UCSD-AML1 (cell line): ENCODE measurements around the gene DPF3.

Experiments
- DNase-seq: peaks from one replicate; lab custom pipeline; 2025; ENCODE audit not compliant: unreplicated experiment; lab: John Stamatoyannopoulos, UW

DPF3 gene

GRCh38 chr14:72744416-72745120, 149.3 kb downstream of the DPF3 start:
- no peak for DNase-seq

- DNase-seq = no peak
Measured at GRCh38 chr14:72743626-72744025, 150.3 kb downstream of the DPF3 start.

GRCh38 chr14:72742838-72743195, 151.1 kb downstream of the DPF3 start:
- DNase-seq = no peak

- DNase-seq = no peak
Measured at GRCh38 chr14:72742118-72742837, 151.6 kb downstream of the DPF3 start.

GRCh38 chr14:72741826-72742117, 152.1 kb downstream of the DPF3 start:
- no peak for DNase-seq

- no peak for DNase-seq
Measured at GRCh38 chr14:72740966-72741825, 152.7 kb downstream of the DPF3 start.

- no peak for DNase-seq
Measured at GRCh38 chr14:72740504-72740961, 153.4 kb downstream of the DPF3 start.

- DNase-seq = no peak
Measured at GRCh38 chr14:72739446-72740405, 154.2 kb downstream of the DPF3 start.

GRCh38 chr14:72738161-72738611, 155.7 kb downstream of the DPF3 start:
- DNase-seq = no peak

- no peak for DNase-seq
Measured at GRCh38 chr14:72737560-72737943, 156.3 kb downstream of the DPF3 start.

- no peak for DNase-seq
Measured at GRCh38 chr14:72736786-72737559, 156.9 kb downstream of the DPF3 start.

GRCh38 chr14:72736308-72736707, 157.6 kb downstream of the DPF3 start:
- no peak for DNase-seq

- DNase-seq = no peak
Measured at GRCh38 chr14:72732022-72732780, 161.7 kb downstream of the DPF3 start.

GRCh38 chr14:72731252-72732020, 162.5 kb downstream of the DPF3 start:
- DNase-seq = no peak

- DNase-seq = no peak
Measured at GRCh38 chr14:72730468-72730867, 163.4 kb downstream of the DPF3 start.

GRCh38 chr14:72726444-72726843, 167.5 kb downstream of the DPF3 start:
- DNase-seq = no peak

- no peak for DNase-seq
Measured at GRCh38 chr14:72723858-72724530, 169.9 kb downstream of the DPF3 start.
